LNCaP clone FGC (cell line): ENCODE data around the gene PLAAT2.

Experiments used
- DNase-seq: peaks from one replicate; pipeline ENCODE4 v3.0.0-alpha.2; 2011; ENCODE audit warnings: low read depth
- H3K4me3 ChIP-seq: 2 replicates; pipeline ENCODE4 v1.5.1; 2011; ENCODE audit warnings: mild to moderate bottlenecking, low read depth, low read length, control low read depth
- CTCF ChIP-seq: IDR thresholded peaks from 2 replicates; pipeline ENCODE4 v1.5.1; 2012; ENCODE audit warnings: mild to moderate bottlenecking; ENCODE audit not compliant: control insufficient read depth, insufficient read depth; ENCODE audit errors: extremely low read depth

The PLAAT2 gene

GRCh38 chr11:63504933-63505586 lies 58.1 kb downstream of the PLAAT2 start:
- DNase-seq: peak; percentile 41
- TF ChIP-seq CTCF: no peak
- no peak overlapping the region for H3K4me3 ChIP-seq

GRCh38 chr11:63504054-63504453 lies 59.1 kb downstream of the PLAAT2 start:
- no peak for TF ChIP-seq CTCF

GRCh38 chr11:63503492-63503891 lies 59.7 kb downstream of the PLAAT2 start:
- TF ChIP-seq CTCF: no peak
- no peak for DNase-seq
- H3K4me3 ChIP-seq: no peak overlapping the region

More at GRCh38 chr11:63504054-63504453, 59.1 kb downstream of the PLAAT2 start:
- H3K4me3 ChIP-seq: no peak overlapping the region
- no peak for DNase-seq
